Measurements from ENCODE around the gene PLCG1.

The PLCG1 gene

GRCh38 chr20:41181567-41181966, 44.2 kb downstream of the PLCG1 start:
- Histone ChIP-seq H3K9ac (ENCODE audit: low read length) (no peak overlapping the region), H2BK12ac (ENCODE audit: low read length in 2 of 2) (no peak overlapping the region), H3K27ac (ENCODE audit: low read length, poor library complexity, severe bottlenecking) (no peak overlapping the region), H3K36me3 (ENCODE audit: control insufficient read depth in 1 of 2, insufficient read depth in 2 of 2, low read depth in 1 of 2, low read length in 2 of 2) (peaks cover 38% of the 10 kb centered on the region in 2 experiments), H4K8ac (ENCODE audit: low read length) (no peak overlapping the region), H3K9me3 (ENCODE audit: control insufficient read depth, low read length) (no peaks in the 10 kb centered on the region), H3K79me1 (replicated peaks; ENCODE audit: low read length, poor library complexity, severe bottlenecking) (peaks cover 35% of the 10 kb centered on the region), H3K4me2 (ENCODE audit: low read length, poor library complexity, severe bottlenecking) (no peak overlapping the region), H3K4me1 (ENCODE audit: control insufficient read depth, insufficient read depth, low read depth, low read length) (peaks cover 24% of the 10 kb centered on the region), H3K23ac (ENCODE audit: low read length in 2 of 2) (no peak overlapping the region), H3K4me3 (ENCODE audit: insufficient read depth in 1 of 2, low read depth in 1 of 2, low read length in 2 of 2) (no peak overlapping the region), H2AFZ (ENCODE audit: low read depth, low read length) (no peak overlapping the region), H4K91ac (ENCODE audit: low read length) (no peak overlapping the region), H2BK5ac (ENCODE audit: low read depth, low read length, poor library complexity, severe bottlenecking) (no peak overlapping the region), H2BK15ac (ENCODE audit: low read depth, poor library complexity, severe bottlenecking) (no peak overlapping the region), H3K14ac (ENCODE audit: low read length in 2 of 2) (no peak overlapping the region), H2AK5ac (ENCODE audit: low read length, severe bottlenecking) (no peak overlapping the region), H3K27me3 (ENCODE audit: control insufficient read depth in 1 of 2, insufficient read depth in 1 of 2, low read length in 2 of 2) (no peaks in the 10 kb centered on the region), H2BK120ac (ENCODE audit: low read depth, low read length) (no peak overlapping the region), H3K4ac (ENCODE audit: low read depth in 1 of 2, low read length in 2 of 2) (no peak overlapping the region), H3K18ac (ENCODE audit: low read depth in 1 of 2, low read length in 2 of 2) (no peak overlapping the region)
- WGBS: 99% methylated on average over 3 of the region's 3 CpGs
- no peak for DNase-seq

GRCh38 chr20:41182296-41183212, 45.2 kb downstream of the PLCG1 start:
- Histone ChIP-seq H3K4me3 (ENCODE audit: insufficient read depth in 1 of 2, low read depth in 1 of 2, low read length in 2 of 2) (no peak overlapping the region), H2BK12ac (ENCODE audit: low read length in 2 of 2) (peak overlapping the region in 1 of 2 experiments; percentile 19), H2BK15ac (ENCODE audit: low read depth, poor library complexity, severe bottlenecking) (no peak overlapping the region), H2BK120ac (ENCODE audit: low read depth, low read length) (no peak overlapping the region), H4K91ac (ENCODE audit: low read length) (no peak overlapping the region), H3K79me1 (replicated peaks; ENCODE audit: low read length, poor library complexity, severe bottlenecking) (peaks cover 30% of the 10 kb centered on the region), H3K9ac (ENCODE audit: low read length) (no peak overlapping the region), H3K23ac (ENCODE audit: low read length in 2 of 2) (no peak overlapping the region), H2AFZ (ENCODE audit: low read depth, low read length) (no peak overlapping the region), H3K27me3 (ENCODE audit: control insufficient read depth in 1 of 2, insufficient read depth in 1 of 2, low read length in 2 of 2) (no peaks in the 10 kb centered on the region), H3K4ac (ENCODE audit: low read depth in 1 of 2, low read length in 2 of 2) (no peak overlapping the region), H3K4me1 (ENCODE audit: control insufficient read depth, insufficient read depth, low read depth, low read length) (peaks cover 20% of the 10 kb centered on the region), H3K9me3 (ENCODE audit: control insufficient read depth, low read length) (no peaks in the 10 kb centered on the region), H3K36me3 (ENCODE audit: control insufficient read depth in 1 of 2, insufficient read depth in 2 of 2, low read depth in 1 of 2, low read length in 2 of 2) (peaks cover 35% of the 10 kb centered on the region in 2 experiments), H3K27ac (ENCODE audit: low read length, poor library complexity, severe bottlenecking) (peak overlapping the region; percentile 2), H4K8ac (ENCODE audit: low read length) (no peak overlapping the region), H3K18ac (ENCODE audit: low read depth in 1 of 2, low read length in 2 of 2) (no peak overlapping the region), H2AK5ac (ENCODE audit: low read length, severe bottlenecking) (peak overlapping the region; percentile 5), H2BK5ac (ENCODE audit: low read depth, low read length, poor library complexity, severe bottlenecking) (no peak overlapping the region), H3K14ac (ENCODE audit: low read length in 2 of 2) (no peak overlapping the region), H3K4me2 (ENCODE audit: low read length, poor library complexity, severe bottlenecking) (no peak overlapping the region)
- 93% methylated on average over 5 of the region's 10 CpGs for WGBS
- no peak for DNase-seq

GRCh38 chr20:41183391-41183790, 46.0 kb downstream of the PLCG1 start:
- WGBS: 97% methylated on average over 3 of the region's 6 CpGs

GRCh38 chr20:41183831-41184230, 46.5 kb downstream of the PLCG1 start:
- Histone ChIP-seq H3K18ac (ENCODE audit: low read depth in 1 of 2, low read length in 2 of 2) (no peak overlapping the region), H2BK15ac (ENCODE audit: low read depth, poor library complexity, severe bottlenecking) (no peak overlapping the region), H3K9ac (ENCODE audit: low read length) (no peak overlapping the region), H3K36me3 (ENCODE audit: control insufficient read depth in 1 of 2, insufficient read depth in 2 of 2, low read depth in 1 of 2, low read length in 2 of 2) (peaks cover 35% of the 10 kb centered on the region in 2 experiments), H3K4me2 (ENCODE audit: low read length, poor library complexity, severe bottlenecking) (no peak overlapping the region), H3K27me3 (ENCODE audit: control insufficient read depth in 1 of 2, insufficient read depth in 1 of 2, low read length in 2 of 2) (no peaks in the 10 kb centered on the region), H2AFZ (ENCODE audit: low read depth, low read length) (no peak overlapping the region), H3K79me1 (replicated peaks; ENCODE audit: low read length, poor library complexity, severe bottlenecking) (peaks cover 27% of the 10 kb centered on the region), H2BK5ac (ENCODE audit: low read depth, low read length, poor library complexity, severe bottlenecking) (no peak overlapping the region), H3K9me3 (ENCODE audit: control insufficient read depth, low read length) (peaks cover 1% of the 10 kb centered on the region), H3K23ac (ENCODE audit: low read length in 2 of 2) (no peak overlapping the region), H3K4me1 (ENCODE audit: control insufficient read depth, insufficient read depth, low read depth, low read length) (peaks cover 13% of the 10 kb centered on the region), H2BK12ac (ENCODE audit: low read length in 2 of 2) (no peak overlapping the region), H3K14ac (ENCODE audit: low read length in 2 of 2) (no peak overlapping the region), H2BK120ac (ENCODE audit: low read depth, low read length) (no peak overlapping the region), H2AK5ac (ENCODE audit: low read length, severe bottlenecking) (no peak overlapping the region), H3K4me3 (ENCODE audit: insufficient read depth in 1 of 2, low read depth in 1 of 2, low read length in 2 of 2) (no peak overlapping the region), H4K91ac (ENCODE audit: low read length) (no peak overlapping the region), H4K8ac (ENCODE audit: low read length) (no peak overlapping the region), H3K4ac (ENCODE audit: low read depth in 1 of 2, low read length in 2 of 2) (no peak overlapping the region), H3K27ac (ENCODE audit: low read length, poor library complexity, severe bottlenecking) (no peak overlapping the region)
- no peak for DNase-seq
- 70% methylated on average over 2 of the region's 2 CpGs for WGBS

More at GRCh38 chr20:41183391-41183790, 46.0 kb downstream of the PLCG1 start:
- no peak overlapping the region for H2BK5ac ChIP-seq (ENCODE audit: low read depth, low read length, poor library complexity, severe bottlenecking)
- H4K8ac ChIP-seq (ENCODE audit: low read length): no peak overlapping the region
- no peak overlapping the region for H2BK12ac ChIP-seq (ENCODE audit: low read length in 2 of 2)
- H3K4ac ChIP-seq (ENCODE audit: low read depth in 1 of 2, low read length in 2 of 2): no peak overlapping the region
- H3K79me1 ChIP-seq (replicated peaks; ENCODE audit: low read length, poor library complexity, severe bottlenecking): peaks cover 30% of the 10 kb centered on the region
- H3K27me3 ChIP-seq (ENCODE audit: control insufficient read depth in 1 of 2, insufficient read depth in 1 of 2, low read length in 2 of 2): no peaks in the 10 kb centered on the region
- H4K91ac ChIP-seq (ENCODE audit: low read length): no peak overlapping the region
- no peak overlapping the region for H2AK5ac ChIP-seq (ENCODE audit: low read length, severe bottlenecking)
- no peak overlapping the region for H3K18ac ChIP-seq (ENCODE audit: low read depth in 1 of 2, low read length in 2 of 2)
- no peak overlapping the region for H3K9ac ChIP-seq (ENCODE audit: low read length)
- no peak overlapping the region for H3K23ac ChIP-seq (ENCODE audit: low read length in 2 of 2)
- peaks cover 35% of the 10 kb centered on the region in 2 experiments for H3K36me3 ChIP-seq (ENCODE audit: control insufficient read depth in 1 of 2, insufficient read depth in 2 of 2, low read depth in 1 of 2, low read length in 2 of 2)
- H3K14ac ChIP-seq (ENCODE audit: low read length in 2 of 2): no peak overlapping the region
- no peak overlapping the region for H3K27ac ChIP-seq (ENCODE audit: low read length, poor library complexity, severe bottlenecking)
- peaks cover 16% of the 10 kb centered on the region for H3K4me1 ChIP-seq (ENCODE audit: control insufficient read depth, insufficient read depth, low read depth, low read length)
- H3K4me2 ChIP-seq (ENCODE audit: low read length, poor library complexity, severe bottlenecking): no peak overlapping the region
- no peak overlapping the region for H3K4me3 ChIP-seq (ENCODE audit: insufficient read depth in 1 of 2, low read depth in 1 of 2, low read length in 2 of 2)
- H2BK15ac ChIP-seq (ENCODE audit: low read depth, poor library complexity, severe bottlenecking): no peak overlapping the region
- no peak overlapping the region for H2BK120ac ChIP-seq (ENCODE audit: low read depth, low read length)
- no peaks in the 10 kb centered on the region for H3K9me3 ChIP-seq (ENCODE audit: control insufficient read depth, low read length)
- no peak for DNase-seq
- no peak overlapping the region for H2AFZ ChIP-seq (ENCODE audit: low read depth, low read length)
